T-cell (primary cell): ENCODE measurements around the gene FRZB. TPM values are rescaled to one million over a fixed set of nuclear protein-coding genes. Genes with fewer than 3 reads are reported as not detected.
A peak's percentile ranks its signal among the peaks of the same experiment; 100 is the strongest.

ENCODE experiments used
- ATAC-seq, 4 experiments: fragments of 200-7000 bp in 3 of 4; fragments of 150-1000 bp in 1 of 4; cut with Tn5 transposase; replicated peaks in 1 of 4; 1 replicate in 3 of 4; 2 replicates in 1 of 4; pipeline ENCODE4 v1.10.0; 2021; ENCODE audit warnings: moderate library complexity in 3 of 4, mild to moderate bottlenecking in 2 of 4, moderate number of reproducible peaks in 1 of 4
- CTCF ChIA-PET, 2 donors: fragments of 300-600 bp; sonication (Branson Sonifier 250); formaldehyde crosslinking; loops; one replicate each; lab custom pipeline; 2022; ENCODE audit warnings: antibody characterized with exemption in 2 of 2; lab: Charles Lee
- POLR2A ChIA-PET, 2 donors: fragments of 300-600 bp; sonication (Branson Sonifier 250); formaldehyde crosslinking; loops; one replicate each; lab custom pipeline; 2022; ENCODE audit warnings: antibody characterized with exemption in 2 of 2; lab: Charles Lee
- DNase-seq, 35 experiments: peaks; one replicate each; pipeline versions ENCODE4 v3.0.0 to v3.0.0-alpha.2; 2013 to 2023
- H3K27ac ChIP-seq: one replicate; pipeline ENCODE4 v1.5.1; 2013; ENCODE audit warnings: low read length
- H3K27me3 ChIP-seq, 2 experiments: replicated peaks in 1 of 2; 1 replicate in 1 of 2; 2 replicates in 1 of 2; pipeline versions ENCODE4 v1.6.1 to v1.7.0; 2013; ENCODE audit warnings: low read length in 1 of 2, mixed read lengths in 1 of 2; ENCODE audit not compliant: control insufficient read depth in 2 of 2, insufficient read depth in 2 of 2; ENCODE audit errors: extremely low read depth in 1 of 2
- H3K36me3 ChIP-seq, 2 donors: 1 replicate in 1 of 2; 2 replicates in 1 of 2; pipeline versions ENCODE4 v1.6.1 to v1.7.0; 2013; ENCODE audit warnings: low read length in 1 of 2; ENCODE audit not compliant: control insufficient read depth in 2 of 2, insufficient read depth in 1 of 2; ENCODE audit errors: extremely low read depth in 1 of 2
- H3K4me1 ChIP-seq, 2 experiments: 1 replicate in 1 of 2; 2 replicates in 1 of 2; pipeline versions ENCODE4 v1.6.1 to v1.7.0; 2013; ENCODE audit warnings: low read length in 2 of 2, mixed read lengths in 1 of 2; ENCODE audit not compliant: insufficient read depth in 2 of 2, control insufficient read depth in 1 of 2; ENCODE audit errors: extremely low read depth in 1 of 2
- H3K4me3 ChIP-seq, 2 donors: 1 replicate in 1 of 2; 2 replicates in 1 of 2; pipeline versions ENCODE4 v1.5.1 to v1.7.0; 2013; ENCODE audit warnings: mild to moderate bottlenecking in 2 of 2, low read length in 1 of 2, moderate library complexity in 1 of 2; ENCODE audit not compliant: control insufficient read depth in 1 of 2; ENCODE audit errors: extremely low read depth in 1 of 2
- H3K9me3 ChIP-seq: 2 replicates; pipeline ENCODE4 v1.7.0; 2013
- H3K27ac Mint-ChIP-seq, 2 donors: one replicate each; pipeline ENCODE4 v1.8.0; 2020 to 2021; ENCODE audit warnings: mild to moderate bottlenecking in 2 of 2, mixed read lengths in 2 of 2
- H3K27me3 Mint-ChIP-seq, 2 donors: one replicate each; pipeline ENCODE4 v1.8.0; 2021 to 2022; ENCODE audit warnings: mixed read lengths in 2 of 2
- H3K36me3 Mint-ChIP-seq: one replicate; pipeline ENCODE4 v1.8.0; 2021; ENCODE audit warnings: mixed read lengths
- H3K4me1 Mint-ChIP-seq, 3 donors: one replicate each; pipeline ENCODE4 v1.8.0; 2020 to 2022; ENCODE audit warnings: mixed read lengths in 3 of 3, mild to moderate bottlenecking in 1 of 3
- H3K4me3 Mint-ChIP-seq, 3 donors: one replicate each; pipeline ENCODE4 v1.8.0; 2020 to 2022; ENCODE audit warnings: mild to moderate bottlenecking in 3 of 3, mixed read lengths in 3 of 3, moderate library complexity in 3 of 3
- H3K9me3 Mint-ChIP-seq, 3 donors: one replicate each; pipeline ENCODE4 v1.8.0; 2020 to 2022; ENCODE audit warnings: mixed read lengths in 3 of 3
- WGBS: methylation state at CpG from one replicate; pipeline ENCODE4 v1.1.5; 2013; ENCODE audit warnings: missing lambda C conversion rate; ENCODE audit not compliant: insufficient coverage; 5-methylcytosine and 5-hydroxymethylcytosine counted together
- total RNA-seq, 35 experiments: library from RNA in 6 of 35; stranded (reverse) in 6 of 35; fragments of 120-200 nt in 1 of 35; gene quantifications; one replicate each; pipeline versions ENCODE4 v1.2.1 to v1.2.4 and lab custom pipeline; 2013 to 2026

FRZB gene, protein sequence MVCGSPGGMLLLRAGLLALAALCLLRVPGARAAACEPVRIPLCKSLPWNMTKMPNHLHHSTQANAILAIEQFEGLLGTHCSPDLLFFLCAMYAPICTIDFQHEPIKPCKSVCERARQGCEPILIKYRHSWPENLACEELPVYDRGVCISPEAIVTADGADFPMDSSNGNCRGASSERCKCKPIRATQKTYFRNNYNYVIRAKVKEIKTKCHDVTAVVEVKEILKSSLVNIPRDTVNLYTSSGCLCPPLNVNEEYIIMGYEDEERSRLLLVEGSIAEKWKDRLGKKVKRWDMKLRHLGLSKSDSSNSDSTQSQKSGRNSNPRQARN
- total RNA-seq = under 1 TPM in 3 of 5 donors, not detected in 2; 0.06 to 0.15 (median 0.07) TPM
- total RNA-seq (2013) = 0.04 TPM
- 0 to 0.12 (median 0) reads per million in 29 experiments for total RNA-seq (lab: John Stamatoyannopoulos, UW)

DNA sequence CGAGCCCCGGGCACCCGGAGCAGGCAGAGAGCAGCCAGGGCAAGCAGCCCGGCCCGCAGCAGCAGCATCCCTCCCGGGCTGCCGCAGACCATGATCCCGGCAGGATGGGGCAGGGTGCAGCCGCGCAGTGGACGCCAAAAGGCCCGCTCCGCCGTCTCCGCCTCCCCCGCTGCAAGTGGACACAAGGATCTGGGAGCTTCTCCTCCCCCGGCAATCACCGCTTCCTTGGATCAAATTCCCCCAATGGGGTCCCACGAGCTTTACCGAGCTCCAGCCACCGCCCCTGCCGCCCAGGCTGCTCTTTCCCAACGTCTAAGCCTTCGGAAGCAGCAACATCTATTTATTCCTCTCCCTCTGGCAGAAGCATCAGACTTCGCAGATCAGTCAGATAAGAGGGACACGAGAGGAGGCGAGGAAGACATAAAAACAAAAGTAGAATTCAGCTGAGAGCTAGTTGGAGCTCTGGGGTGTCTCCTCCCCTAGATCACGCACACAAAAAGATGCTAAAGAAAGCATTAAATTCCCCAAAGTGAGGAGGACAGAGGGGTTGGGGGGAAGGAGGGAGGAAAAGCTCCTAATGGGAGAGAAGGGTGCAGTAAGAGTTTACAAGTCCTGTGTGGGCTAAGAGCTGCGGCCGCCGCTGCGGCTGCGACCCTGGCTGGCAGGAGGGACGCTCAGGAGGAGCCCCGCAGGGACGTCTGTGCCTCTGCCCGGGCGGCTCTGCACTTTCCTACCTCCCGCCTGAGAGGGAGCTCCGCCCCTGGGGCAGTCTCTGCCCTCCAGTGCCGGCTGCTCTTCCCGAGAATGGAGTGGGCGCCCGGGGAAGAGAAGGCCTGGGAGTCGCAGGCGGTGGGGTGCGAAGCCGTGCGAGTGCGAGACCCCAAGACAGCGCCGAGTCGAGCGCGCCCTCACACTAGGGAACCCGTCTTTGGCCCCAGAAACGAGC lies at the start of gene FRZB:
FRZB (minus strand) TSS at position 177 of the 946 bp plus-strand sequence; CDS start at position 92, 85 bp downstream.
- Histone ChIP-seq H3K27me3 (peaks cover 0 to 31% of the 10 kb centered on the region in 2 experiments), H3K4me3 (peak within 1 kb of the TSS in 1 of 2 donors; percentile 83), H3K4me1 (peaks cover 6 to 15% of the 10 kb centered on the region in 2 experiments), H3K36me3 (no peaks in the 10 kb centered on the region), H3K9me3 (no peaks in the 10 kb centered on the region), H3K27ac (no peak within 1 kb of the TSS)
- POLR2A ChIA-PET = no interaction called here
- ATAC-seq = peak in 1 of 4 experiments; percentile 12
- peak within 1 kb of the TSS; percentile 54 to 84 (median 65) for H3K4me3 Mint-ChIP-seq
- H3K27ac Mint-ChIP-seq = peak within 1 kb of the TSS in 1 of 2 donors; percentile 51
- no peaks in the 10 kb centered on the region for H3K9me3 Mint-ChIP-seq
- peaks cover 62 to 64% of the 10 kb centered on the region in 2 donors for H3K27me3 Mint-ChIP-seq
- H3K36me3 Mint-ChIP-seq = no peaks in the 10 kb centered on the region
- 8% methylated on average over 39 of the region's 57 CpGs for WGBS
- H3K4me1 Mint-ChIP-seq = peaks cover 25 to 29% (median 28%) of the 10 kb centered on the region in 3 donors
- DNase-seq = no peak
- CTCF ChIA-PET = no interaction called here

DNA sequence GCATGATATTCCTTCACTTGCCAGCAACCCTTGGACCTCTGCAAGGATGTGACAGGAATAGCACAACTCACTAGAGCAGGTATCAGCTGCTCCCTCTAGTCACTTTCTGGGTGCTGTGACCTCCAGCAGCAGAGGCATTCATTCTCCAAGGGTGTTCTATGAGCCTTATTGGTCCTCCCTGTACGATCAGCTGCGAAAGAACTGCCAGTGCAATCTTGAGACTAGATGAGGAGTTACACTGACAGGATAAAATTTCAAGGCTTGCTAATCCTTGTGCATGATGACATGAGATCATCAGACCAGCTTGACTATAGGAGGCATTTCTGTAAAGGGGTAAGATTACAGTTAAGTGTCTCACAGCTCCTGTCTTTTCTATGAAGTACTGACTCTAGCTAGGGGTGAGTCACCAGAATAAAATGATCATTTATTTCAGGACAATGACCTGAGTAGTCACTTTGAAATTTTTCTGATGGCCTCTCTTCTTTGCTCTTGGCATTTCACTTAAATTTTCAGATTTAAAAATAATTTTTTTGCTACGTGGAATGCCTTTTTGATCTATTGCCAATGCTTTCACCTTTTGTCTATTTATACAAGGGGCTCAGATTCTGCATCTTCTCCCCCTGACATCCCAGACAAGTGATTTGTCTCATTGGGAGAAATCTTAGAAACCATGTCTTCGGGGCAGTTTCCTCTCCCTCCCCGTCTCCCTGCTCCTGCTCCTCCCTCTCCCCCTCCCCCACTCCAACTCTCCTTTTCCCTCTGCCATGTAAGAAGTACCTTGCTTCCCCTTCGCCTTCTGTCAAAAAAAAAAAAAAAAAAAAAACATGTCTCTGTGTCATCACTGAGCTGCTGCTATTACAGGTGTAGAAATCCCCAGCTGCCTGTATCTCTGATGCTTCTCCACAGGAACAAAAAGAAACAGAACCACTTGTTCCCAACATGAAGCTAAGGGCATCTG lies 49.2 kb upstream of the FRZB start:
- H3K9me3 Mint-ChIP-seq = no peaks in the 10 kb centered on the region
- no peak for ATAC-seq
- H3K4me1 ChIP-seq = no peaks in the 10 kb centered on the region
- ChIA-PET POLR2A (interaction anchor here in 1 of 2 donors (0.6 kb wide), 1 partner anchor 166 kb away, joined by 7 read pairs; no protein-coding TSS in a partner anchor), CTCF (interaction anchor here in 1 of 2 donors (0.6 kb wide), 1 partner anchor 395 kb away, joined by 4 read pairs; no protein-coding TSS in a partner anchor)
- H3K36me3 Mint-ChIP-seq = peaks cover 20% of the 10 kb centered on the region
- no peak for DNase-seq
- H3K27ac Mint-ChIP-seq = no peak overlapping the region
- no peaks in the 10 kb centered on the region for H3K9me3 ChIP-seq
- H3K27me3 Mint-ChIP-seq = no peaks in the 10 kb centered on the region
- no peaks in the 10 kb centered on the region for H3K27me3 ChIP-seq
- 90% methylated on average over 3 of the region's 6 CpGs for WGBS
- H3K4me1 Mint-ChIP-seq = no peaks in the 10 kb centered on the region
- no peak overlapping the region for H3K27ac ChIP-seq
- H3K4me3 ChIP-seq = no peak overlapping the region
- H3K36me3 ChIP-seq = no peaks in the 10 kb centered on the region
- H3K4me3 Mint-ChIP-seq = no peak overlapping the region

DNA sequence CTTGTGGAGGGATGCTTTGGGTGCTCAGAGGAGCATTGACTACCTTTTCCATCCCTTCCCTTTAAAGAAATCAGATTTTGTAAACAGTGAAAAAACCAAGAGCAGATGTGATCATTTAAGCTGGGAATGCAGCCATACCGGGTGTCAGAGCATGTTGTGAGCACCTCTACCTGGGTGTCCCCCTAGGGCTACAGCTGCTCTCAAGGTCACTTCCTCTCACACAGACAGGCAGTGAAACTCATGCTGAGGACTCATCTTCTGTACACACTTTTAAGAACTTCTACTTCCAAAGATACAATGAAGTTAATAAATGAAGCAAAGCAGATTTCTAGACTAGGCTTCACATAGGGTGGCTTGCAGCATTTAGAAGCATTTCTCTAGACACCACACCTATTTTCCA lies 48.4 kb upstream of the FRZB start:
- Histone ChIP-seq H3K9me3 (no peaks in the 10 kb centered on the region), H3K36me3 (no peaks in the 10 kb centered on the region), H3K4me1 (no peaks in the 10 kb centered on the region), H3K4me3 (no peak overlapping the region), H3K27me3 (no peaks in the 10 kb centered on the region), H3K27ac (no peak overlapping the region)
- Mint-ChIP-seq H3K27me3 (no peaks in the 10 kb centered on the region), H3K4me1 (no peaks in the 10 kb centered on the region), H3K9me3 (no peaks in the 10 kb centered on the region), H3K4me3 (no peak overlapping the region), H3K27ac (no peak overlapping the region), H3K36me3 (peaks cover 20% of the 10 kb centered on the region)
- ATAC-seq = no peak
- POLR2A ChIA-PET = no interaction called here
- CTCF ChIA-PET = no interaction called here
- WGBS = 100% methylated on average over 1 of the region's 1 CpG
- no peak for DNase-seq

DNA sequence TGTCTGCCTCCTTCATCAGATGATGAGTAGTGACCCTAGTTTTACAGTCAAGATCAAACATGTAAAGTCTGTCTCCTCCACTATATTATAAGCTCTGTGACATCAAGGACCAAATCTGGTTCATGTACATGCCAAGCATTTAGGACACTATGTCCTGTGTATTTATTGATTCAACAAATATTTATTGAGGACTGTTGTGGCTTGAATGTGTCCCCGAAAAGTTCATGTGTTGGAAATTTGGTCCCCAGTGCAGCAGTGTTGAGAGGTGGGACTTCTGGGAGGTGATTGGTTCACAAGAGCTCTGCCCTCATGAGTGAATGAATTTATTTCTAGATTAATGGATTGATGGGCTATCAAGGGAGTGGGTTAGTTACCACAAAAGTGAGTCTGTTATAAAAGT lies 46.6 kb upstream of the FRZB start:
- ChIA-PET CTCF (no interaction called here), POLR2A (no interaction called here)
- peaks cover 24% of the 10 kb centered on the region for H3K36me3 Mint-ChIP-seq
- H3K9me3 Mint-ChIP-seq = no peaks in the 10 kb centered on the region
- no peak overlapping the region for H3K4me3 Mint-ChIP-seq
- Histone ChIP-seq H3K27me3 (no peaks in the 10 kb centered on the region), H3K4me1 (no peaks in the 10 kb centered on the region), H3K36me3 (no peaks in the 10 kb centered on the region), H3K4me3 (no peak overlapping the region), H3K27ac (no peak overlapping the region), H3K9me3 (no peaks in the 10 kb centered on the region)
- WGBS = 89% methylated on average over 1 of the region's 1 CpG
- no peak for ATAC-seq
- H3K27ac Mint-ChIP-seq = no peak overlapping the region
- H3K27me3 Mint-ChIP-seq = no peaks in the 10 kb centered on the region
- no peak for DNase-seq
- no peaks in the 10 kb centered on the region for H3K4me1 Mint-ChIP-seq

DNA sequence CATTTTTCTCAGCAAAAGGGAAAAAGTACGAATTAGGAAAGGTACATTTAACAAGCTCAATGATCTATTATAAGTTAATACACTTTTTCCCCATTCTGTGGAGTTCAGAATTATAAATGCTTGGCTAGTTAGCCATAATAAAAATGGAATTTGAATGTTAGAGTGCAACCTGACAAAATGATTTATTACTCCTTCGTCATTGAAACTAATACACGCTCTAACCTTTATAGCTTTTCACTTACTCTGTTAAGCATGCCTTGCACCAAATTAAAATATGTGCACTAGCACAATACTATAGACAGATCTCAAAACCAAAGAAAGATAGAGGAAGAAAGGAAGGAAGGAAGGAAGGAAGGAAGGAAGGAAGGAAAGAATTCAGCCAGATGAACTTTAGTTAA lies 46.1 kb upstream of the FRZB start:
- POLR2A ChIA-PET = interaction anchor here in 1 of 2 donors (0.6 kb wide), 1 partner anchor 78 kb away, joined by 3 read pairs; no protein-coding TSS in a partner anchor
- Mint-ChIP-seq H3K27ac (no peak overlapping the region), H3K4me3 (no peak overlapping the region), H3K9me3 (no peaks in the 10 kb centered on the region), H3K36me3 (peaks cover 24% of the 10 kb centered on the region), H3K27me3 (no peaks in the 10 kb centered on the region), H3K4me1 (no peaks in the 10 kb centered on the region)
- Histone ChIP-seq H3K9me3 (no peaks in the 10 kb centered on the region), H3K27me3 (no peaks in the 10 kb centered on the region), H3K27ac (no peak overlapping the region), H3K36me3 (no peaks in the 10 kb centered on the region), H3K4me3 (no peak overlapping the region), H3K4me1 (no peaks in the 10 kb centered on the region)
- no peak for ATAC-seq
- no CpG with 5 or more reads among the region's 3 CpGs for WGBS
- CTCF ChIA-PET = no interaction called here
- DNase-seq = no peak
